IMR-90 (cell line): ENCODE data around the gene PPP1CB. TPM values are rescaled to one million over a fixed set of nuclear protein-coding genes. Genes with fewer than 3 reads are reported as not detected.

Experiments used
- ATAC-seq: fragments of 200-7000 bp; cut with Tn5 transposase; 2 replicates; pipeline ENCODE4 v1.9.1; 2020; ENCODE audit warnings: low read depth, mild to moderate bottlenecking, moderate library complexity
- BruUV-seq: library from RNA; stranded (reverse); fragments of 400-500 nt; replicated peaks from 2 replicates; lab custom pipeline; 2021; lab: Mats Ljungman, UMichigan
- CTCF ChIA-PET: fragments of 300-600 bp; formaldehyde crosslinking; extraction: SDS; loops from one replicate; lab custom pipeline; 2021; ENCODE audit warnings: antibody characterized with exemption; lab: Yijun Ruan, JAX
- POLR2A ChIA-PET: fragments of 300-600 bp; sonication (Branson Sonifier 250); formaldehyde crosslinking; loops from one replicate; lab custom pipeline; 2022; ENCODE audit warnings: antibody characterized with exemption; ENCODE audit not compliant: unreplicated experiment; lab: Charles Lee
- DNase-seq: peaks from one replicate; pipeline ENCODE4 v3.0.0; 2013
- H2AFZ ChIP-seq: replicated peaks from 2 replicates; pipeline ENCODE3; 2013; ENCODE audit warnings: low read length, mild to moderate bottlenecking; ENCODE audit not compliant: poor library complexity
- H2AK5ac ChIP-seq: 2 replicates; pipeline ENCODE4 v1.6.1; 2013; ENCODE audit warnings: low read depth, low read length, inconsistent platforms
- H2AK9ac ChIP-seq: replicated peaks from 2 replicates; pipeline ENCODE3; 2013; ENCODE audit warnings: mild to moderate bottlenecking, low read depth, low read length, moderate library complexity; ENCODE audit not compliant: poor library complexity
- H2BK120ac ChIP-seq: 2 replicates; pipeline ENCODE4 v1.6.1; 2013; ENCODE audit warnings: low read depth, low read length, inconsistent platforms
- H2BK15ac ChIP-seq: 3 replicates; pipeline ENCODE4 v1.6.1; 2013; ENCODE audit warnings: low read depth, low read length, inconsistent platforms
- H2BK20ac ChIP-seq: 2 replicates; pipeline ENCODE4 v1.6.1; 2013; ENCODE audit warnings: low read depth, mild to moderate bottlenecking, inconsistent platforms, low read length, moderate library complexity
- H2BK5ac ChIP-seq: 2 replicates; pipeline ENCODE4 v1.6.1; 2013; ENCODE audit warnings: mild to moderate bottlenecking, low read depth, low read length, inconsistent platforms; ENCODE audit not compliant: poor library complexity, severe bottlenecking
- H3K14ac ChIP-seq: replicated peaks from 2 replicates; pipeline ENCODE4 v1.6.1; 2013; ENCODE audit warnings: low read depth, low read length, inconsistent platforms
- H3K18ac ChIP-seq: 2 replicates; pipeline ENCODE4 v1.6.1; 2013; ENCODE audit warnings: low read depth, low read length, control low read depth
- H3K23ac ChIP-seq: 2 replicates; pipeline ENCODE4 v1.6.1; 2013; ENCODE audit warnings: low read depth, low read length, inconsistent platforms
- H3K27ac ChIP-seq: 2 replicates; pipeline ENCODE4 v1.5.1; 2013; ENCODE audit warnings: mild to moderate bottlenecking, control low read depth, low read length; ENCODE audit not compliant: insufficient read depth
- H3K27me3 ChIP-seq: 2 replicates; pipeline ENCODE4 v1.6.1; 2013; ENCODE audit warnings: low read length; ENCODE audit not compliant: control insufficient read depth, insufficient read depth
- H3K36me3 ChIP-seq: 2 replicates; pipeline ENCODE4 v1.6.1; 2013; ENCODE audit warnings: low read length, mixed read lengths; ENCODE audit not compliant: control insufficient read depth, insufficient read depth
- H3K4ac ChIP-seq: 2 replicates; pipeline ENCODE4 v1.6.1; 2013; ENCODE audit warnings: low read depth, low read length, inconsistent platforms
- H3K4me1 ChIP-seq: 2 replicates; pipeline ENCODE4 v1.6.1; 2013; ENCODE audit warnings: low read length, mixed read lengths; ENCODE audit not compliant: control insufficient read depth, insufficient read depth
- H3K4me2 ChIP-seq: 2 replicates; pipeline ENCODE4 v1.6.1; 2013; ENCODE audit warnings: low read depth, mild to moderate bottlenecking, control low read depth, low read length, moderate library complexity
- H3K4me3 ChIP-seq: 2 replicates; pipeline ENCODE4 v1.5.1; 2013; ENCODE audit warnings: low read depth, mild to moderate bottlenecking, control low read depth, low read length, moderate library complexity; ENCODE audit not compliant: insufficient read depth
- H3K56ac ChIP-seq: 2 replicates; pipeline ENCODE4 v1.6.1; 2013; ENCODE audit warnings: low read length, inconsistent platforms; ENCODE audit not compliant: insufficient read depth; ENCODE audit errors: extremely low read depth
- H3K79me1 ChIP-seq, 2 experiments: 2 replicates each; pipeline ENCODE4 v1.6.1; 2013; ENCODE audit warnings: low read length in 2 of 2, inconsistent platforms in 1 of 2, low read depth in 1 of 2
- H3K9ac ChIP-seq: 2 replicates; pipeline ENCODE4 v1.6.1; 2013; ENCODE audit warnings: low read depth, low read length, control low read depth
- H3K9me1 ChIP-seq: 2 replicates; pipeline ENCODE4 v1.6.1; 2013; ENCODE audit warnings: low read length, inconsistent platforms; ENCODE audit not compliant: insufficient read depth
- H3K9me3 ChIP-seq: 2 replicates; pipeline ENCODE4 v1.6.1; 2013; ENCODE audit warnings: low read length; ENCODE audit not compliant: control insufficient read depth, insufficient read depth
- H4K20me1 ChIP-seq: 2 replicates; pipeline ENCODE4 v1.6.1; 2013; ENCODE audit warnings: low read length, inconsistent platforms; ENCODE audit not compliant: insufficient read depth
- H4K5ac ChIP-seq: 2 replicates; pipeline ENCODE4 v1.6.1; 2013; ENCODE audit warnings: mild to moderate bottlenecking, low read depth, low read length, control low read depth
- H4K8ac ChIP-seq, 2 experiments: 2 replicates each; pipeline ENCODE4 v1.6.1; 2013; ENCODE audit warnings: low read depth in 2 of 2, low read length in 2 of 2, control low read depth in 1 of 2, inconsistent platforms in 1 of 2
- H4K91ac ChIP-seq: 2 replicates; pipeline ENCODE4 v1.6.1; 2013; ENCODE audit warnings: low read depth, low read length, inconsistent platforms; ENCODE audit not compliant: insufficient read depth
- MAZ ChIP-seq: IDR thresholded peaks from 2 replicates; pipeline ENCODE4 v1.6.1; 2012; ENCODE audit warnings: low read depth, mild to moderate bottlenecking, low read length, improper control_type of control experiment, moderate library complexity, borderline replicate concordance
- NFE2L2 ChIP-seq: fragments of 150-350 bp; IDR thresholded peaks from 2 replicates; pipeline ENCODE4 v1.6.1; 2016; ENCODE audit warnings: low read depth, mild to moderate bottlenecking, low read length
- RAD21 ChIP-seq: IDR thresholded peaks from 2 replicates; pipeline ENCODE4 v1.6.1; 2012; ENCODE audit warnings: low read length, improper control_type of control experiment
- RCOR1 ChIP-seq: IDR thresholded peaks from 2 replicates; pipeline ENCODE4 v1.6.1; 2012; ENCODE audit warnings: mild to moderate bottlenecking, low read length, improper control_type of control experiment; ENCODE audit not compliant: insufficient replicate concordance
- SMC3 ChIP-seq: fragments of 150-350 bp; IDR thresholded peaks from 2 replicates; pipeline ENCODE4 v1.6.1; 2016; ENCODE audit warnings: low read depth, mild to moderate bottlenecking, antibody characterized with exemption, low read length, moderate library complexity
- WGBS, 2 experiments: methylation state at CpG; one replicate each; pipeline versions ENCODE4 v1.1.5 to v1.1.7; 2013; ENCODE audit warnings: missing lambda C conversion rate in 2 of 2; ENCODE audit not compliant: insufficient read length in 1 of 2; ENCODE audit errors: extremely low coverage in 2 of 2; 5-methylcytosine and 5-hydroxymethylcytosine counted together
- dilution Hi-C: fragments of 300-500 bp; cut with HindIII; formaldehyde crosslinking; loops from one replicate; pipeline ENCODE4 v1.14.3; 2018; ENCODE audit warnings: low sequenced_read_pairs; ENCODE audit not compliant: unreplicated experiment
- in situ Hi-C: fragments of 300-500 bp; cut with MboI; formaldehyde crosslinking; loops from 3 replicates; pipeline ENCODE4 v1.14.3; 2019; ENCODE audit warnings: low sequenced_read_pairs, inconsistent platforms, mixed read lengths
- intact Hi-C: fragments of 100-400 bp; cut with micrococcal nuclease; formaldehyde crosslinking; loops from 2 replicates; pipeline ENCODE4 v1.10.0; 2022
- polyA plus RNA-seq, 3 experiments: library from polyadenylated mRNA; depleted of rRNA; stranded (reverse); fragments of >200 nt; gene quantifications; 2 replicates each; pipeline ENCODE4 v1.2.3, GENCODE V29; 2012; ENCODE audit warnings: low replicate concordance in 1 of 3
- total RNA-seq: library from RNA; depleted of rRNA; stranded (reverse); fragments of >200 nt; gene quantifications from 2 replicates; pipeline ENCODE4 v1.2.3, GENCODE V29; 2012

The PPP1CB gene
- total and polyA plus RNA-seq, 2 of the 4 experiments (the other 2 are of a cell fraction), result 37.7 to 111 TPM

DNA sequence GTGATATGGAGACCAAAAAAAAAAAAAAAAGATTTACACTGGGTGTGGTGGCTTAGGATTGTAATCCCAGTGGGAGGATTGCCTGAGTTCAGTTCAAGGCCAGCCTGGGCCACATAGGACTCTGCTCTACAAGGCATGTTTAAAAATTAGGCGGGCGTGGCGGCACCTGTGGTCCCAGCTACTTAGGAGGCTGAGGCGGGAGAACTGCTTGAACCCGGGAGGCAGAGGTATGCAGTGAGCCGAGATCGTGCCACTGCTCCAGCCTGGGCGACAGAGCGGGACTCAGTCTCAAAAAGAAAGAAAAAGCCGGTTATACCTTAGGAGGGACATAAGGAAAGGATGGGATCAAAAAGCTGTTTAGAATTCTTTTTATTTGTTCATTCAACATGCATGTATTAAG lies 58.3 kb downstream of the PPP1CB start (continued):
- TF ChIP-seq RCOR1, result no peak
- no peak for TF ChIP-seq SMC3

DNA sequence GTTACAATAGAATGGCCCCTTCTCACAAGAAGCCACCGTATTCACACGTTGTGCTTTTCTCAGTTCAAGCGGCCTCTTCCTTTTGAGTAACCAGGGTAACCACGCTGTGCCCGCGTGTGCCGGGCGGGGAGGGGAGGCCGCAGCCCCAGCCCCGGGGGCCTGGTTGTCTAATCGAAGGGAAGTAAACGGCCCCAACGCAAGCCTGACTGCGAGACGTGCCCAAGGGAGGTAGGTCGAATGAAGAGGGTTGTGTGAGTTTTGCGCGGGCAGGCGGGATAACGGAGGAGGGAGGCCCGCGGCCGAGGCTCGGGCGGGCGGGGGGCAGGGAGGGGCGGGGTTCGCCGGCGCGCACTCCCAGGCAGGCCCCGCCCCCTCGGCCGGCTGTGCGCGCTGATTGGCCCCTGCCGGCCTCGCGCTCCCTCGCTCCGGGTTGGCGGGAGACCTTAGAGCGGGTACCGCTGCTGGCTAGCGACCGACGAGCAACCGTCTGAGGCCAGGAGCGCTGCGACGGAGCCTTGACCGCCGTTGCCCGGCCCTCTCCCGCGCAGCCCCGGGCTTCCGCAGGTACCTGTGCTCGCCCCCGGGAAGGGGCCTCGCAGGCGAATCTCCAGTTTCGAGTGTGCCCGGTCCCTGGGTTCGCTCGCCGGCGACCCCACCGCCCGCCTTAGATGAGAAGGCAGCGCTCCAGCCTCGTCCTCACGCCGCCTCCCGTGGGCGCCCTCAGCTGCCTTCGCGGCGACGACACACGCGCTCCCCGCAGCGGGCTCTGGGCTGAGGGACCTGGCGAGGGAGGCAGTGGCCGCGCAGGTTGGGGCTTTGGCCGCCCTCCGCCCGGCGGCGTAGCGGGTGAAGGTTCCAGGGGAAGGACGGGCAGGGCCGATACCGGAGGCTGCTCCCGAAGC lies 59.0 kb downstream of the PPP1CB start, which contains the start of gene SPDYA:
Gene SPDYA (plus strand): TSS at position 451 of the 902 bp plus-strand sequence. CDS start 5,181 bp downstream, outside the sequence.
- H3K9ac ChIP-seq, result peak within 1 kb of the TSS; percentile 60
- 13% methylated on average over 37 of the region's 97 CpGs; no CpG with 5 or more reads in 1 of the 2 experiments for WGBS, 2 experiments

More for the DNA sequence above, 59.0 kb downstream of the PPP1CB start, which contains the start of gene SPDYA:
- POLR2A ChIA-PET, result interaction anchor here (0.6 kb wide), 1 partner anchor 34 kb away, joined by 3 read pairs; no protein-coding TSS in a partner anchor
- no peaks in the 10 kb centered on the region; the same call in 1 of the 2 replicates for H3K4me1 ChIP-seq
- peak within 1 kb of the TSS; percentile 62; the same call in 1 of the 2 replicates for H2AK5ac ChIP-seq
- DNase-seq (peak; percentile 36), ATAC-seq (peak; percentile 97)
- no peaks in the 10 kb centered on the region for H4K20me1 ChIP-seq
- H3K4me2 ChIP-seq, result peak within 1 kb of the TSS; percentile 93
- H3K4ac ChIP-seq, result peak within 1 kb of the TSS; percentile 62
- peak within 1 kb of the TSS; percentile 56; the same call in 1 of the 2 replicates for H4K91ac ChIP-seq
- H4K5ac ChIP-seq, result no peak within 1 kb of the TSS
- no peaks in the 10 kb centered on the region for H3K9me1 ChIP-seq
- peak within 1 kb of the TSS; percentile 75 for H2AK9ac ChIP-seq
- peak within 1 kb of the TSS; percentile 31 for H2BK5ac ChIP-seq
- peak within 1 kb of the TSS; percentile 70 for H3K4me3 ChIP-seq
- no peak for TF ChIP-seq NFE2L2
- TF ChIP-seq RAD21, result no peak
- peak; percentile 32; the same call in 1 of the 2 replicates for TF ChIP-seq MAZ
- peak within 1 kb of the TSS; percentile 56 to 63; a peak in 2 of 4 replicates for H4K8ac ChIP-seq
- no peaks in the 10 kb centered on the region for H3K9me3 ChIP-seq
- peak within 1 kb of the TSS; percentile 83 for H3K14ac ChIP-seq
- H3K18ac ChIP-seq, result no peak within 1 kb of the TSS
- in situ Hi-C loops, result no loop called here
- H3K23ac ChIP-seq, result peak within 1 kb of the TSS; percentile 93
- dilution Hi-C loops, result no loop called here
- intact Hi-C loops, result no loop called here
- BruUV-seq, result no TSS peak
- peak within 1 kb of the TSS; percentile 97 for H2AFZ ChIP-seq
- H2BK120ac ChIP-seq, result peak within 1 kb of the TSS; percentile 46; the same call in 1 of the 2 replicates
- CTCF ChIA-PET, result interaction anchor here (1.2 kb wide), 1 partner anchor 147 kb away, joined by 3 read pairs; no protein-coding TSS in a partner anchor
- H3K36me3 ChIP-seq, result peaks cover 3% of the 10 kb centered on the region
- peaks cover 3 to 4% of the 10 kb centered on the region in 2 experiments; a peak in 1 of 4 replicates for H3K79me1 ChIP-seq
- no peaks in the 10 kb centered on the region for H3K27me3 ChIP-seq
- H2BK20ac ChIP-seq, result no peak within 1 kb of the TSS
- no peak within 1 kb of the TSS for H2BK15ac ChIP-seq
- H3K56ac ChIP-seq, result no peak within 1 kb of the TSS
- H3K27ac ChIP-seq, result peak within 1 kb of the TSS; percentile 30; the same call in 1 of the 2 replicates
